ENCODE measurements around the gene USP9X.

Gene USP9X

DNA sequence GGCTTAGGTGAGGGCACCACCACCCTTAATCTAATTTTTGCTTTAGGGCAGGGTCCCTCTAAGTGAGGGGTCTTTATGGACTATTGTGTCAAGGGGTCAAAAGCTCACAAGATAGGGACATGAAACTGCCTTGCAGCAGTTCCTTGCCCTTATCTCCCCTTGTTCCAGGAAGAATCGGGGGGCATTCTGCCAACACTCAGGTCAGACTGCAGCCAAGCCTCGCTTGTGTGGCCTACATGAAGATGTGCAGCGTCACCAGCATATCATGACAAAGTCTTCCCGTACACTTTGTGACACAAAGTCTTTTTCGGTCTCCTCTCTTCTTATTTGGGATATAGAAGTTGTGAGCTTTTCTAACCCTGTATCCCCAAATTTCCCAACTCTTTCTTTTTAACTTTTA is 17.5 kb upstream of the USP9X start:
- Mint-ChIP-seq H3K27ac (no peak overlapping the region), H3K4me1 (ENCODE audit: low read depth) (no peaks in the 10 kb centered on the region), H3K4me3 (no peak overlapping the region), H3K36me3 (ENCODE audit: low read depth) (no peaks in the 10 kb centered on the region), H3K9me3 (no peaks in the 10 kb centered on the region), H3K27me3 (ENCODE audit: low read depth) (peaks cover 4% of the 10 kb centered on the region)

DNA sequence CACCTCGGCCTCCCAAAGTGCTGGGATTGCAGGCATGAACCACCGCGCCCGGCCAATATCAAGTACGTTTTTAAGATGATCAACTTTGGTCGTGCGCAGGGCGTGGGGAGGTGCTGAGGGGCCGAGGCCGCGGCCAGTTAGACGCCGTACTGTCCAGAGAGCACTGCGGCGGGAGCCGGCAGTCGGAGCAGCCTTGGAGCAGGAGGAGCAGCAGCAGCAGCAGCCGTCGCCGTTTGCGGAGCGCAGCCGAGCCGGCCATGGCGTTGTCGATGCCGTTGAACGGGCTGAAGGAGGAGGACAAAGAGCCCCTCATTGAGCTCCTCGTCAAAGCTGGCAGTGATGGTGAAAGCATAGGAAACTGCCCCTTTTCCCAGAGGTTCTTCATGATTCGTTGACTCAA is 8.5 kb upstream of the USP9X start:
- Mint-ChIP-seq H3K27ac (no peak overlapping the region), H3K4me1 (ENCODE audit: low read depth) (no peaks in the 10 kb centered on the region), H3K27me3 (ENCODE audit: low read depth) (no peaks in the 10 kb centered on the region), H3K4me3 (no peak overlapping the region), H3K9me3 (no peaks in the 10 kb centered on the region), H3K36me3 (ENCODE audit: low read depth) (no peaks in the 10 kb centered on the region)

DNA sequence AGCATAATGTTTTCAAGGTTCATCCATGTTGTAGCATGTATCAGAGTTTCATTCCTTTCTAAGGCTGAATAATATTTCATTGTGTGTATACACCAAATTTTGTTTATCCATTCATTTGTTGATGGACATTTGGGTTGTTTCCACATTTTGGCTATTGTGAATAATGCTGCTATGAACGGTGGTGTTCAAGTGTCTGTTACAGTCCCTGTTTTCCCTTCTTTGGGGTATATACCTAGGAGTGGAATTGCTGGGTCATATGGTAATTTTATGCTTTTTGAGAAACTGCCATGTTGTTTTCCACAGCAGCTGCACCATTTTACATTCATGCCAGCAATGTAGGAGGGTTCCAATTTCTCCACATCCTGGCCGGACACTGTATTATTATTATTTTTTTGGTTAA is 3.4 kb upstream of the USP9X start:
- Mint-ChIP-seq H3K9me3 (no peaks in the 10 kb centered on the region), H3K4me3 (no peak overlapping the region), H3K27me3 (ENCODE audit: low read depth) (no peaks in the 10 kb centered on the region), H3K36me3 (ENCODE audit: low read depth) (peaks cover 2% of the 10 kb centered on the region), H3K4me1 (ENCODE audit: low read depth) (peaks cover 4% of the 10 kb centered on the region), H3K27ac (no peak overlapping the region)

DNA sequence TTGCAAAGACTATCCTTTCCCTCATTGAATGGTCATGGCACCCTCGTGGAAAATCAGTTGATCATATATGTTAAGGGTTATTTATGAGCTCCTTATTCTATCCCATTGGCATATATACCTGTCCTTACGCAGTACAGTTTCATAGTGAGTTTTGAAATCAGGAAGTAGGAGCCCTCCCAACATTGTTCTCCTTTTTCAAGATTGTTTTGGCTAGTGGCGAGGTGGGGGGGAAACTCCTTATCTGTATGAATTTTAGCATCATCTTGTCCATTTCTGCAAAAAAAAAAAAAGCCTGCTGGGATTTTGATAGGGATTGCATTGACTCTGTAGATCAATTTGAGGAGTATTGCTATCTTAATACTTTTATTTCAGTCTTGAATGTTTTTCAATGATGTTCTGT is 2.5 kb upstream of the USP9X start:
- Mint-ChIP-seq H3K27me3 (ENCODE audit: low read depth) (no peaks in the 10 kb centered on the region), H3K4me3 (no peak overlapping the region), H3K27ac (no peak overlapping the region)

DNA sequence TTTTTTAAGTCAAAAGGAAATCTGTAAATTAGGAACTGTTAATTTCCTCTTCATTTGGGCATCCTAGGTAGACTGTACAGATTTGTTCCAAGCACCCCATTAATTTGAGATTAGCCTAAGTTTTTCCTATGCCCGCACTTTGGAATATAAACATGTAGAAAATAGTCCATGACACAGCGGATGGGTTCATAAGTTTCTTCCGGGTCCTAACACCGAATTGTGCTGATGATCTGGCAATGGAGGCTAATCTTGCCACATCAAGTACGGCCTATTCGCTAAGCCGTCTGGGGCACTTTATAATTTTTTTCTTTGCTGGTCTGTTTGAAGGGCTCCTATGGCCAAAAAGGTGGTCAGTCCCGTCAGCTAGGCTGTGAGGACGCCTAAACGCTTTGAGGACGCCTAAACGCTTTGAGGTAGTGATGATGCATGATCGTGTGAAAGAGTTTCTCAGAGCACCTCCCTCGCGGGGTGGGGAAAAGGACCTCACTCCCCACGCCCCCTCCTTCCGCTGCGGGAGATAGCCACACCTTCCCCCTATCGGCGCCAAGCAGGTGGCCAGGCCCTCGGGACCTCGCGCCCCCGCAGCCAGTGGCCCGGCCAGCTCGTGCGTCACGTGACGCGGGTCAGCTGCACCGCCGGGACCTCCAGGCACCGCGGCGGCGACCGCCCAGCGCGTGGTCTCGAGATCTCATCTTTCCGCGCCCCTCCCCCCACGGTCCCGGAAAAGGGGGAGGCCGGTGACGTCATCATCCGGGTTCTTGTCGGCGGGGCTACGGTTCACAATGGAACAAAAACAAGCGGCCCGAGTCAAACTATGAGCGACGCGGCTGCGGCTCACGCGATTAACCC is 977 bp upstream of the USP9X start:
- Mint-ChIP-seq H3K27me3 (ENCODE audit: low read depth) (no peaks in the 10 kb centered on the region), H3K9me3 (no peaks in the 10 kb centered on the region), H3K36me3 (ENCODE audit: low read depth) (peaks cover 6% of the 10 kb centered on the region), H3K27ac (peak overlapping the region; percentile 100), H3K4me1 (ENCODE audit: low read depth) (peaks cover 15% of the 10 kb centered on the region), H3K4me3 (peak overlapping the region; percentile 91)

More for the DNA sequence above, 2.5 kb upstream of the USP9X start:
- peaks cover 6% of the 10 kb centered on the region for H3K4me1 Mint-ChIP-seq (ENCODE audit: low read depth)
- no peaks in the 10 kb centered on the region for H3K9me3 Mint-ChIP-seq
- H3K36me3 Mint-ChIP-seq (ENCODE audit: low read depth): peaks cover 4% of the 10 kb centered on the region

DNA sequence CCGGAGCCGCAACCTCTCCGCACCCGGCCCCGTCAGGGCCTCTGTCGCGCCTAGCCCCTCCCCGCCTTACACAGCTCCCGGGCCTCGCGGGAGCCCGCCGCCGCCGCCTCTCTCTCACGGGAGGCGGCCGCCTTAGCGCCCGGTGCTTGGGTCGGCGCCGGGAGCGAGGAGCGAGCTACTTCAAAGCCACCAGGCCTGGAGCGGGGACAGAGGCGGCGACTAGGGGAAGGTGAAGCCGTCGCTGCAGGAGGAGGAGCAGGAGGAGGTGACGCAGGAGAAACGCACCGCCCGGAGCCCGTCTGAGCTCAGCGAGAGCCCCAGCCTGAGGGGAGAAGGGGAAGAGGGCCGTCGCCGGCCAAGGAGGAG is 250 bp downstream of the USP9X start:
- Mint-ChIP-seq H3K4me1 (ENCODE audit: low read depth) (peaks cover 19% of the 10 kb centered on the region), H3K36me3 (ENCODE audit: low read depth) (peaks cover 6% of the 10 kb centered on the region), H3K27ac (peak overlapping the region; percentile 100), H3K27me3 (ENCODE audit: low read depth) (no peaks in the 10 kb centered on the region), H3K9me3 (no peaks in the 10 kb centered on the region), H3K4me3 (peak overlapping the region; percentile 91)

DNA sequence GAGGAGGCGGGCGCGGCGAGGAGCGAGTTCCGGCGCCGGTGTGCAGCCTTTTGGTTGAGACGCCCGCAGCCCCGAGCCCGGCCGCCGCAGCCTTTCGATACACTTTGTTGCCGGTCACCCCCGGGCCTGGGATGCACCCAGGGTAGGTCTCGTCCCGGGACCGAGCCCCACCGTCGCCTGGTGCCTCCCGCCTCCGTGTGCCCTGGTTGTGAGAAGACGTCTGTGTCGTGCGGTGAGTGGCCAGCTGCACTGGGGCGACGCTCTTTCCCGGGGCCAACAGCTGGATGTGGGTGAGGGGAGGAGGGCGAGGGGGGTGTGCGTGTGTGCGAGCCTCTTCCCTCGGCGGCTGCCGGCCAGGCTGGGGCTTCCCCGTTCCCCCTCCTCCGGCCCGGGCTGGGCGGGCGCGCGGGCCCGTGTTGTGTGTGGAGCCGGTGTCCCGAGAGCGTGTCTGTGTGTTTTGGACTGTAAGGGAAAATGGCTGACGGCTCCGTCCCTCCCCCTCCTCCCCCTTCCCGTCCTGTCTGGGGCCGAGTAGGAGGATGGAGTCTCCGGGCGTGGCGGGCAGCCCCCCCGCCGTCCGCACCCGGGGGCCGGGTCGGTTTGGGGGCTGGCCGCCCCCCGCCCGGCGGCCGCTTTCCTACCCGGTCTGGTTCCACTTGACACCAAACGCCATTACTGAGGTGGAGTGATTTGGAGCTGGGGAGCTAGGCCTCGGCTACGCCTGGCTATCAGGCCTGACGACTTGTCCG is 807 bp downstream of the USP9X start:
- Mint-ChIP-seq H3K4me1 (ENCODE audit: low read depth) (peaks cover 22% of the 10 kb centered on the region), H3K4me3 (peak overlapping the region; percentile 91), H3K27ac (peak overlapping the region; percentile 100)

DNA sequence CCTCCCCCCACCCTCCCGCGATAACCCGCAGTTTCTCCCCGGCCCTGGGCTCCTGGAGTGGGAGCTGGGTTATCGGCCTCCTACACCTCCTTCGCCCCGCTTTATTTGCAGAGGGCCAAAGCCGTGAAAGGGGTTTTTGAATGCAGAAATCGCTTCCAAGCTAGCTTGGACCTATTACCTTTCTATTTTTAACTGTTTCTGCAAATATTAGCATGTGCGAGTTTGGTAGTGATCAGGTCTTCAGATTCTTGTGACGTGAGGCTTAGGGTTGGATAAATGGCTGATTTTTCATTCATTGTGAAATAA is 1.3 kb downstream of the USP9X start:
- Mint-ChIP-seq H3K9me3 (no peaks in the 10 kb centered on the region), H3K36me3 (ENCODE audit: low read depth) (peaks cover 6% of the 10 kb centered on the region), H3K4me3 (peak overlapping the region; percentile 91), H3K27me3 (ENCODE audit: low read depth) (no peaks in the 10 kb centered on the region), H3K4me1 (ENCODE audit: low read depth) (peaks cover 26% of the 10 kb centered on the region), H3K27ac (peak overlapping the region; percentile 100)

More for the DNA sequence above, 807 bp downstream of the USP9X start:
- Mint-ChIP-seq H3K27me3 (ENCODE audit: low read depth) (no peaks in the 10 kb centered on the region), H3K9me3 (no peaks in the 10 kb centered on the region), H3K36me3 (ENCODE audit: low read depth) (peaks cover 6% of the 10 kb centered on the region)

DNA sequence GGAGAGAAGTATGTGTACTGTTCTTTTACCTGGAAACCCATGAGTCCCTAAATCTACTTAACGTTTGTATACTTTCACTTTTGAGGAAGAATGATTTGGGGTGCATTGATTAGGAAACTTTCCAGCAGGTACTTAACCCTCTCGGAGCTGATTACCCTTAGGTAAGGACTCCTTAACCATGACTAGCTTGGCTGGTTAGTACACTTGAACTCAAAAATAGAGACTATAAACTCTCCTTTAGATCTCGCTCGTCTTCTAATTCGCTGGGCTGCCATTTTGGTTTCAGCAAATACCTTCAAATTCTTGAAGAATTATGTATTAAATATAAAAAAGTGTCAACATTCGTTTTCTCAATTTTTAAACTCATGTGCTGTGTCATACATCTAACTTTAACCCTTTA is 2.0 kb downstream of the USP9X start:
- H3K4me1 Mint-ChIP-seq (ENCODE audit: low read depth): peaks cover 29% of the 10 kb centered on the region
- no peaks in the 10 kb centered on the region for H3K9me3 Mint-ChIP-seq
- H3K36me3 Mint-ChIP-seq (ENCODE audit: low read depth): peaks cover 6% of the 10 kb centered on the region
- peak overlapping the region; percentile 100 for H3K27ac Mint-ChIP-seq
- H3K27me3 Mint-ChIP-seq (ENCODE audit: low read depth): no peaks in the 10 kb centered on the region
- peak overlapping the region; percentile 91 for H3K4me3 Mint-ChIP-seq

DNA sequence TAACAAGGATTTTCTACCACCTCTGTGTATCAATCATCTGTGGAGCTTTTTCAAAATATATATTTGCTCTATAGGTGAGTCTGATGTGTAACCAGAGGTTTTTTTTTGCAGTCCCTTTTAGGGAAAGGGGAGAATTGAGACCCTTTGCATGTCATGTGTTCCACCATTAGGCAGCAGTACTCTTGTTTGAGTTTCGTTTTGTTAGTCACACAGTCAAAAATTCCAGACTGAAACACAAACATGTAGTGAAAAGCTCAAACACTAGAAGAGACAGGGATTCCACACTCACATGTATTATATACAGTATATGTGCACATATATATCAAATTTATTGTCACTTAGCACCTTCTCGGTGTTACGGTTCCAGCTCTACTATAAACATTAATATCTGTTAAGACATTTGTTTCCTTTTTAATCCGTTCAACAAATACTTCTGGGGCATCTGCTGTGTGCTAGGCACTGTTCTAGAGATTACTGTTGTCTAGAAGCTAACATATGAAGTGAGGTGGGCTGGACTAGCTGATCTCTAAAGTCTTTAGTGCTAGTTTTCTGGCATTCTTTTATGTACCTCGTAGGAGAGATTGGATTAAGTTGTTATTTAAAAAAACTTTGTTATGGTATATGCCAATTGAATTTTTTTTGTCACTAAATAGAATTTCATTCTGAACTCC is 5.5 kb downstream of the USP9X start:
- Mint-ChIP-seq H3K4me1 (ENCODE audit: low read depth) (peaks cover 35% of the 10 kb centered on the region), H3K4me3 (no peak overlapping the region), H3K27me3 (ENCODE audit: low read depth) (no peaks in the 10 kb centered on the region), H3K9me3 (no peaks in the 10 kb centered on the region), H3K27ac (peak overlapping the region; percentile 45), H3K36me3 (ENCODE audit: low read depth) (peaks cover 7% of the 10 kb centered on the region)

DNA sequence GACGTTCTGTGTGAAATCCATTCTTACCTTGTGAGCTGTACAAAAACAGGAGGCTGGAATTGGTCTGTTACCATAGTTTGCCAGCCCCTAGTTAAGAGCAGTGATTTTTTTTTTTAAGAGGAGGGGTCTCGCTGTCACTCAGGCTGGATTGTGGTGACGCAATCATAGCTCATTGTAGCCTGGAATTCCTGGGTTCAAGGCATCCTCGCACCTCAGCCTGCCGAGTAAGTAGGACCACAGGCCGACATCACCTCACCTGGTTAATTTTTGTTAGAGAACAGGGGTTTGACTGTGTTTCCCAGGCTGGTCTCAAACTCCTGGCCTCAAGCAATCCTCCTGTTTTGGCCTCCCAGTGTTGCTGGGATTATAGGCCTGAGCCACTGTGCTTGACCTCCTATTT is 7.5 kb downstream of the USP9X start:
- no peak overlapping the region for H3K4me3 Mint-ChIP-seq
- no peaks in the 10 kb centered on the region for H3K9me3 Mint-ChIP-seq
- H3K36me3 Mint-ChIP-seq (ENCODE audit: low read depth): peaks cover 3% of the 10 kb centered on the region
- no peak overlapping the region for H3K27ac Mint-ChIP-seq
- H3K4me1 Mint-ChIP-seq (ENCODE audit: low read depth): peaks cover 39% of the 10 kb centered on the region
- no peaks in the 10 kb centered on the region for H3K27me3 Mint-ChIP-seq (ENCODE audit: low read depth)

DNA sequence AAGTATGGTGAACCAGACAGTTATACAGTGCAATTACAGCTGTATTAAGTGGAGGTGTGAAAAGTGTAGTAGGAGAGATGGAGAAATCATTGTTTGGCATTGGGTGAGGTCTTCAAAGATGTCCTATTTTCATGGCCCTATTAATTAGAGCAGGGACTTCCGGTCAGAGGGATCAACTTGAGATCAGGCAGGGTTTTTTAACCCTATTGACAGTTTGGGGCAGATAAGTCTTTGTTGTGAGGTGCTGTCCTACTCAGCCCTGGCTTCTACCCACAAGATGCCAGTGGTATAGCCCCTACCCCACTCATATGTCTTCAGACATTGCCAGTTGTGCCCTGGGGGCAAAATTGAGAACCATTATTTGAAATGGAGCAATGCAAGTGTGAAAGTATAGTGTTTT is 9.9 kb downstream of the USP9X start:
- Mint-ChIP-seq H3K36me3 (ENCODE audit: low read depth) (peaks cover 1% of the 10 kb centered on the region), H3K27ac (no peak overlapping the region), H3K4me1 (ENCODE audit: low read depth) (peaks cover 25% of the 10 kb centered on the region), H3K27me3 (ENCODE audit: low read depth) (no peaks in the 10 kb centered on the region), H3K4me3 (no peak overlapping the region), H3K9me3 (no peaks in the 10 kb centered on the region)

DNA sequence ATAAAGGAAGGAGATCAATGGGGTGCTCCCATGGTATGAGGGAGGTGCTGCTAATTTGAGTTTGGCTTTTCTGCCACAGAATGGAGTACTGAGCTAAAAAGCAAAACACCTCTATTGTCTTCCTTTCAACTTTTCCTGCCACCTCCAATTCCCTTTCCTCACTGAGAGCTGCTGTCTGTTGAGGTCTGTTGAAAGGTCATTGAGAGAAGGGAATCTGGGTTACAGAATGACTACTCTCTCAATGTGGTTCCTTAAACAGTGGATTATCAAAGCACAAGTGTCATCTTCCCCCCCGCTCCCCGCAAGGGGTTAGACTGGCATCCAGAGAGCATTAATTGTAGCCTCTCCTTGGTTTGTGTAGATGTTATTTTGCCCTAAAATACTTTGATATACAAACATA is 10.7 kb downstream of the USP9X start:
- Mint-ChIP-seq H3K27me3 (ENCODE audit: low read depth) (no peaks in the 10 kb centered on the region), H3K4me3 (no peak overlapping the region), H3K36me3 (ENCODE audit: low read depth) (peaks cover 1% of the 10 kb centered on the region), H3K4me1 (ENCODE audit: low read depth) (peaks cover 23% of the 10 kb centered on the region), H3K9me3 (no peaks in the 10 kb centered on the region), H3K27ac (no peak overlapping the region)

DNA sequence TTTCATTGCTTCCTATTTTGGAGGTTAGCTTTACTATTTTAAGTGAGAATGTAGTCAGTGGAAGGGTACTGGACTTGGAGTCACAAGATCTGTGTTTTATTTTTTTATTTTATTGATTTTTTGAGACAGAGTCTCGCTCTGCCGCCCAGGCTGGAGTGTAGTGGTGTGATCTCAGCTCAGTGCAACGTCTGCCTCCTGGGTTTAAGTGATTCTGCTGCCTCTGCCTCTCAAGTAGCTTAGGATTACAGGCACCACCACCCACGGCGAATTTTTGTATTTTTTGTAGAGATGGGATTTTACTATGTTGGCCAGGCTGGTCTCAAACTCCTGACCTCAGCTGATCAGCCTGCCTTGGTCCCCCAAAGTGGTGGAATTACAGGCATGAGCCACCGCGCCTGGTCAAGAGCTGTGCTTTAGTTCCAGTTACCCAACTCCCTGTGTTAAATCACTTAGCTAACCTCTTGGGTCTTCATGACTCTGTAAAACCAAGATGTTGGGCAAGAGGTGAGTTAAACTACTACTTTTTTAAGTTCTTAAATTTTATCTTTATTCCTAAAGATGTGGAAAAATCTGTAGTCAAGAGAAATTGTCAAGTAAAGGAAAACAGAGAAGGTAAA is 11.2 kb downstream of the USP9X start:
- Mint-ChIP-seq H3K4me1 (ENCODE audit: low read depth) (peaks cover 20% of the 10 kb centered on the region), H3K27ac (no peak overlapping the region), H3K27me3 (ENCODE audit: low read depth) (no peaks in the 10 kb centered on the region), H3K9me3 (no peaks in the 10 kb centered on the region), H3K36me3 (ENCODE audit: low read depth) (peaks cover 1% of the 10 kb centered on the region), H3K4me3 (no peak overlapping the region)
